ENCODE data around the gene TBCC. TPM values are rescaled to one million over a fixed set of nuclear protein-coding genes. Genes with fewer than 3 reads are reported as not detected.

The TBCC gene
- total RNA-seq, 1 donor: 33.7 TPM

DNA sequence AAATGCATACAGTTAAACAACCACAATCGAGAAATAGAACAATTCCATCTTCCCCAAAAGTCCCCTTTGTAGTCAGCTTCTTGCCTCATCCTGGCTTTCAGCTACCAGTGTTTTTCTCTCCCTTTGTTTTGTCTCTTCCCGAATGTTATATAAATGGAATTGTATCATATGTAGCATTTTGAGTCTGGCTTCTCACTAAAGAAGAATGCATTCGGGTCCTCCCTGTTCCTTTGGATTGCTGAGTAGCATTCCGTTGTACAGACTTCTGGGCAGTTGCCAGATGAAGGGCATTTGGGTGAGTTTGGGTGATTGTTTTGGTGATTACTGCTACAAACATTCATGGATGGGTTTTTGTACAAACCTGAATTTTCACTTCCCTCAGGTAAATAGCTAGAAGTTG is 51.3 kb downstream of the TBCC start:
- TF ChIP-seq, protein P1, sequence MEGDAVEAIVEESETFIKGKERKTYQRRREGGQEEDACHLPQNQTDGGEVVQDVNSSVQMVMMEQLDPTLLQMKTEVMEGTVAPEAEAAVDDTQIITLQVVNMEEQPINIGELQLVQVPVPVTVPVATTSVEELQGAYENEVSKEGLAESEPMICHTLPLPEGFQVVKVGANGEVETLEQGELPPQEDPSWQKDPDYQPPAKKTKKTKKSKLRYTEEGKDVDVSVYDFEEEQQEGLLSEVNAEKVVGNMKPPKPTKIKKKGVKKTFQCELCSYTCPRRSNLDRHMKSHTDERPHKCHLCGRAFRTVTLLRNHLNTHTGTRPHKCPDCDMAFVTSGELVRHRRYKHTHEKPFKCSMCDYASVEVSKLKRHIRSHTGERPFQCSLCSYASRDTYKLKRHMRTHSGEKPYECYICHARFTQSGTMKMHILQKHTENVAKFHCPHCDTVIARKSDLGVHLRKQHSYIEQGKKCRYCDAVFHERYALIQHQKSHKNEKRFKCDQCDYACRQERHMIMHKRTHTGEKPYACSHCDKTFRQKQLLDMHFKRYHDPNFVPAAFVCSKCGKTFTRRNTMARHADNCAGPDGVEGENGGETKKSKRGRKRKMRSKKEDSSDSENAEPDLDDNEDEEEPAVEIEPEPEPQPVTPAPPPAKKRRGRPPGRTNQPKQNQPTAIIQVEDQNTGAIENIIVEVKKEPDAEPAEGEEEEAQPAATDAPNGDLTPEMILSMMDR (IDR thresholded peaks at IDR 0.05; ENCODE audit: extremely low read depth, low read depth, low read length): no peak
- Histone ChIP-seq H3K36me3 (ENCODE audit: insufficient read depth, low read length) (peaks cover 24% of the 10 kb centered on the region), H3K4me3 (ENCODE audit: insufficient read depth, low read length) (no peak overlapping the region), H3K9me3 (ENCODE audit: low read depth, low read length) (no peaks in the 10 kb centered on the region), H3K4me1 (ENCODE audit: insufficient read depth, low read length) (peaks cover 74% of the 10 kb centered on the region), H3K27me3 (ENCODE audit: insufficient read depth, low read length) (no peaks in the 10 kb centered on the region), H3K4me2 (ENCODE audit: insufficient read depth, low read length) (peak overlapping the region; percentile 17), H4K20me1 (ENCODE audit: insufficient read depth, low read length) (no peaks in the 10 kb centered on the region), H3K27ac (ENCODE audit: low read depth, low read length) (peak overlapping the region; percentile 66), H3K79me2 (ENCODE audit: insufficient read depth, low read length) (no peaks in the 10 kb centered on the region), H2AFZ (ENCODE audit: low read length) (no peak overlapping the region)
- DNase-seq (ENCODE audit: insufficient read length, low spot score, missing footprints): peak; percentile 88

Other genes with a start within 250 kb of the TBCC start
- gene UBR2, start 182.1 kb downstream of the TBCC start, total RNA-seq: 31.5 and 32.1 TPM in 2 replicates
- gene PRPH2, start 23.5 kb downstream of the TBCC start, total RNA-seq: 3.3 and 3.8 TPM in 2 replicates
- gene BICRAL, start 35.9 kb upstream of the TBCC start, total RNA-seq: 9.4 TPM in 2 replicates
- 112 and 128 TPM in 2 replicates for gene RPL7L1, start 133.5 kb upstream of the TBCC start, total RNA-seq
- not detected in 2 replicates for gene PTCRA, start 169.9 kb upstream of the TBCC start, total RNA-seq
- 33.3 TPM in 2 replicates for gene CNPY3, start 183.4 kb upstream of the TBCC start, total RNA-seq
- gene GNMT, start 214.7 kb upstream of the TBCC start, total RNA-seq: 0.72 and 0.88 TPM in 2 replicates
- 15.3 and 23.5 TPM in 2 replicates for gene PEX6, start 233.1 kb upstream of the TBCC start, total RNA-seq
- gene PPP2R5D, start 238.5 kb upstream of the TBCC start, total RNA-seq: 30.8 and 36.8 TPM in 2 replicates